ENCODE data around the gene OSBPL1A.

- TF ChIP-seq RFX5 (IDR thresholded peaks at IDR 0.05) (no peak), ZSCAN20 (CRISPR knock-in tag; IDR thresholded peaks at IDR 0.05) (no peak), TP53 (CRISPR knock-in tag; IDR thresholded peaks at IDR 0.05) (no peak), MAFK (IDR thresholded peaks at IDR 0.05; ENCODE audit: partially characterized antibody) (no peak), HOXB13 (CRISPR knock-in tag; IDR thresholded peaks at IDR 0.05; ENCODE audit: low read depth) (no peak), CTCF (IDR thresholded peaks at IDR 0.05) (no peak)
Measured at GRCh38 chr18:24136967-24137373, 260.7 kb downstream of the OSBPL1A start.
